ENCODE measurements around the gene UBE2E1. TPM values are rescaled to one million over a fixed set of nuclear protein-coding genes. Genes with fewer than 3 reads are reported as not detected.

The UBE2E1 gene
- total RNA-seq, 1 experiment from 2014 or later: 200 TPM

DNA sequence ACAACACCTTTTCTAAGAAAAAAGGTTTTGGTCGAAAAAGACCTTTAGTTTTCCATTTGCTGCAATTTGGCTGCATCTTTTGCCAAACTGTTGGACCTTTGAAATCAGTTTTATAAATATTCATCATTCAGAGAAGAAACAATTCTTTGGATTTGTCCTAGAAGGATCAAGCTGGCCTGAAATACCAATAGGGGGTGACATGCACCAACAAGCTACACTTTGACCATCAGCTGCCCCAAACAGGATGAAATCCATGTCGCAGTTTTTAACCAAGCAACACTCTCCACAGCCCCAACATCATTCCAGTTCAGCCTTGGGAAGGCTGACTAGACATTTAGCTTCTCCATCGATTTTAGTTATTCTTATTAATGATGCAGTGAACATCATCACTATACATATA, 121.0 kb downstream of the UBE2E1 start:
- H2AFZ ChIP-seq (ENCODE audit: low read length): no peak overlapping the region
- no peaks in the 10 kb centered on the region for H3K9me2 ChIP-seq (replicated peaks; ENCODE audit: insufficient read depth, low read length)
- H3K9me3 ChIP-seq (ENCODE audit: low read length): no peaks in the 10 kb centered on the region
- no peaks in the 10 kb centered on the region for H3K79me2 ChIP-seq (ENCODE audit: low read length)
- no peaks in the 10 kb centered on the region for H3K4me1 ChIP-seq (ENCODE audit: low read length)
- H3K27me3 ChIP-seq (ENCODE audit: low read length): no peaks in the 10 kb centered on the region
- H3K4me3 ChIP-seq (ENCODE audit: low read length): no peak overlapping the region
- no peak overlapping the region for H3K9ac ChIP-seq (ENCODE audit: low read length)
- no peak overlapping the region for H3K4me2 ChIP-seq (ENCODE audit: low read depth, low read length, poor library complexity, severe bottlenecking)
- no peak overlapping the region for H3K27ac ChIP-seq (ENCODE audit: low read length)
- H3K36me3 ChIP-seq (ENCODE audit: insufficient read depth, low read length): no peaks in the 10 kb centered on the region
- no peaks in the 10 kb centered on the region for H4K20me1 ChIP-seq (ENCODE audit: insufficient read depth, low read depth, low read length)
- DNase-seq: no peak

DNA sequence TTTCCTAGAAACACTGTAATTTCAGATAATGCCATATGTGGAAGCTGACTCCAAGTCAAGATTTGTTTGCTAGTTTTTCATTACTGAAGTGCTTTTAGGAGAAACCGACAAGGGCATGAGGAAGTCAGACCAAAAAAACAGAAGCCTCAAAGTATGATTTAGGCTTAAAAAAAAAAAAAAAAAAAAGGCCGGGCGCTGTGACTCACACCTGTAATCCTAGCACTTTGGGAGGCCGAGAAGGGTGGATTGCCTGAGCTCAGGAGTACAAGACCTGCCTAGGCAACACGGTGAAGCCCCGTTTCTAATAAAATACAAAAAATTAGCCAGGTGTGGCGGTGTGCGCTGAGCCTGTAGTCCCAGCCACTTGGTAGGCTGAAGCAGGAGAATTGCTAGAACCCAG, 122.8 kb downstream of the UBE2E1 start:
- no peak overlapping the region for H3K4me2 ChIP-seq (ENCODE audit: low read depth, low read length, poor library complexity, severe bottlenecking)
- H3K79me2 ChIP-seq (ENCODE audit: low read length): no peaks in the 10 kb centered on the region
- no peak for DNase-seq
- no peak overlapping the region for H3K9ac ChIP-seq (ENCODE audit: low read length)
- H3K9me3 ChIP-seq (ENCODE audit: low read length): no peaks in the 10 kb centered on the region
- H3K27me3 ChIP-seq (ENCODE audit: low read length): no peaks in the 10 kb centered on the region
- no peak overlapping the region for H3K27ac ChIP-seq (ENCODE audit: low read length)
- no peak overlapping the region for H2AFZ ChIP-seq (ENCODE audit: low read length)
- H3K4me1 ChIP-seq (ENCODE audit: low read length): no peaks in the 10 kb centered on the region
- no peaks in the 10 kb centered on the region for H3K36me3 ChIP-seq (ENCODE audit: insufficient read depth, low read length)
- H3K4me3 ChIP-seq (ENCODE audit: low read length): no peak overlapping the region
- H4K20me1 ChIP-seq (ENCODE audit: insufficient read depth, low read depth, low read length): no peaks in the 10 kb centered on the region
- H3K9me2 ChIP-seq (replicated peaks; ENCODE audit: insufficient read depth, low read length): no peaks in the 10 kb centered on the region; the same call in 1 of the 2 replicates

DNA sequence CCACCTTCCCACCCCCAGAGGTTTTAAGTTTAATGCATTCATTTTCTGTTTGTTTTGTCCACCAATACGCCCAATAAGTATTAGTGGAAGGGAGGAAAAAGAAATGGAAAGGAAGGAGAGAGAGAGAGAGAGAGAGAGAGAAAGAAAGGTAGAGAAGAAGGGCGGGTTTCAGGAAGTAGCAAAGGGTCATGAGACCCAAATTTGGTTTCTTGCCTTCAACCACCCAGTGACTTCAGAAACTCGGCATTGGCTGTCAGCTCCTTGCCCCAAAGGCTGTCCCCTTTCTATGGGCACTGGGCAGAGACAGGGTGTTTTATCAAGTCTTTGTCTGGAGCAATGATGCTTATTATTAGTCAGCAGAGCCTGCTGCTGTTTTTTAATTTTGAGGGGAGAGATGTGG, 125.8 kb downstream of the UBE2E1 start:
- Histone ChIP-seq H3K36me3 (ENCODE audit: insufficient read depth, low read length) (no peaks in the 10 kb centered on the region), H2AFZ (ENCODE audit: low read length) (no peak overlapping the region), H3K27ac (ENCODE audit: low read length) (no peak overlapping the region), H3K4me1 (ENCODE audit: low read length) (no peaks in the 10 kb centered on the region), H4K20me1 (ENCODE audit: insufficient read depth, low read depth, low read length) (no peaks in the 10 kb centered on the region), H3K4me2 (ENCODE audit: low read depth, low read length, poor library complexity, severe bottlenecking) (no peak overlapping the region), H3K9ac (ENCODE audit: low read length) (no peak overlapping the region), H3K9me3 (ENCODE audit: low read length) (no peaks in the 10 kb centered on the region), H3K4me3 (ENCODE audit: low read length) (no peak overlapping the region), H3K27me3 (ENCODE audit: low read length) (no peaks in the 10 kb centered on the region), H3K9me2 (replicated peaks; ENCODE audit: insufficient read depth, low read length) (no peaks in the 10 kb centered on the region; the same call in 1 of the 2 replicates), H3K79me2 (ENCODE audit: low read length) (no peaks in the 10 kb centered on the region)
- no peak for DNase-seq

DNA sequence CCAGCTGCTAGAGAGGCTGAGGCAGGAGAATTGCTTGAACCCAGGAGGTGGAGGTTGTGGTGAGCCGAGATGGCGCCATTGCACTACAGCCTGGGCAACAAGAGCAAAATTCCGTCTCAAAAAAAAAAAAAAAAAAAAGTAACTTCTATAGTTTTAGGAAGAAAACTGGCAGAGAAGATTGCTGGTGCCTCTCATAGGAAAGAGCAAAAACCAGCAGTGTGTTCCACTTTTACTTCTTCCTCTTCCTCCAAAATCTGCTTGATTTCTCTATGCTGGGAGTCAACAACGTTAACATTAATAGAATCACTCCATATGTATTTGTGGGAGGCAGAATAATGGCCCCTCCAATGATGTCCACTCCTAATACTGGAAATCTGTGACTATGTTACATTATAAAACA, 126.8 kb downstream of the UBE2E1 start:
- H3K36me3 ChIP-seq (ENCODE audit: insufficient read depth, low read length): no peaks in the 10 kb centered on the region
- no peak for DNase-seq
- no peak overlapping the region for H2AFZ ChIP-seq (ENCODE audit: low read length)
- no peaks in the 10 kb centered on the region; the same call in 1 of the 2 replicates for H3K9me2 ChIP-seq (replicated peaks; ENCODE audit: insufficient read depth, low read length)
- no peaks in the 10 kb centered on the region for H3K27me3 ChIP-seq (ENCODE audit: low read length)
- H3K9me3 ChIP-seq (ENCODE audit: low read length): no peaks in the 10 kb centered on the region
- H3K79me2 ChIP-seq (ENCODE audit: low read length): no peaks in the 10 kb centered on the region
- no peaks in the 10 kb centered on the region for H3K4me1 ChIP-seq (ENCODE audit: low read length)
- no peak overlapping the region for H3K27ac ChIP-seq (ENCODE audit: low read length)
- no peak overlapping the region for H3K4me2 ChIP-seq (ENCODE audit: low read depth, low read length, poor library complexity, severe bottlenecking)
- H3K9ac ChIP-seq (ENCODE audit: low read length): no peak overlapping the region
- H4K20me1 ChIP-seq (ENCODE audit: insufficient read depth, low read depth, low read length): no peaks in the 10 kb centered on the region
- no peak overlapping the region for H3K4me3 ChIP-seq (ENCODE audit: low read length)

DNA sequence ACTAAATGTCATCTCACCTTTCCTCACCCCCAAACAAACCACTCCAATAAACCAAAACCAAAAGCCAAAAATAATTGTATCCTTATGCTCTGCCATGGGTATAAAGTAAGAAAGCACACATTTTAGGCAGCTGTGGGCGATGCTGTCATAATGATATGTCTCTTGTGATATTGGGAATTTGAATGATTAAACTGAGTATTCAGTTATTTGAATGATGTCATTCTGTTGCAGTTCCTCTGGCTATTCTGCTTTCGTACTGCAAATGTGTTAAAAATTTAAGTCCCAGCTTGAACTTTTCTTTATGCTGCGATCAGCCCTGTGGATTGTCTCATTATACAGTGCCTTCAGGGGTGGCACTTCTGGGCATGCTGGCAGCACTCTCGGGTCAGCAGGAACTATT, 128.5 kb downstream of the UBE2E1 start:
- Histone ChIP-seq H3K9ac (ENCODE audit: low read length) (no peak overlapping the region), H2AFZ (ENCODE audit: low read length) (no peak overlapping the region), H3K79me2 (ENCODE audit: low read length) (no peaks in the 10 kb centered on the region), H3K36me3 (ENCODE audit: insufficient read depth, low read length) (no peaks in the 10 kb centered on the region), H3K27me3 (ENCODE audit: low read length) (no peaks in the 10 kb centered on the region), H3K9me3 (ENCODE audit: low read length) (no peaks in the 10 kb centered on the region), H4K20me1 (ENCODE audit: insufficient read depth, low read depth, low read length) (no peaks in the 10 kb centered on the region), H3K4me2 (ENCODE audit: low read depth, low read length, poor library complexity, severe bottlenecking) (no peak overlapping the region), H3K27ac (ENCODE audit: low read length) (no peak overlapping the region), H3K9me2 (replicated peaks; ENCODE audit: insufficient read depth, low read length) (no peaks in the 10 kb centered on the region; the same call in 1 of the 2 replicates), H3K4me1 (ENCODE audit: low read length) (no peaks in the 10 kb centered on the region), H3K4me3 (ENCODE audit: low read length) (no peak overlapping the region)
- DNase-seq: no peak

DNA sequence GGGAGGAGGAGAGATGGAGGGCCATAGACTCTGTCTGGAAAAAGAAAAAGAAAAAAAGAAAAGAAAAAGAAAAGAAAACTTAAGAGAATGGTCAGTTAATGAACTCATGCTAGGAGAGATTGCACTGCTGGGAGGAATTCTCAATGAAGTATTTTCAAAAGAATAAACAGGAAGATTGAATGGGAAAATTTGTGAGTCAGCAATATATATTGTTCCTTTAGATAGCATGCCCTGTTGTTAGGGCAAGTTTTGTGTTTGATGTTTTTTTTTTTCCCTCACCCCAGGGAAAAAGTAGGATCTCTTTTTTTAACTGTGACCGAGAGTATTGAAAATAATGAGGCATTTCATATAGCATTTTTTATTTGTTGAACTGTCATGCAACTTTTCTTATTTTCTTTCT, 131.5 kb downstream of the UBE2E1 start:
- H2AFZ ChIP-seq (ENCODE audit: low read length): no peak overlapping the region
- no peak overlapping the region for H3K9ac ChIP-seq (ENCODE audit: low read length)
- H3K36me3 ChIP-seq (ENCODE audit: insufficient read depth, low read length): no peaks in the 10 kb centered on the region
- H3K9me2 ChIP-seq (replicated peaks; ENCODE audit: insufficient read depth, low read length): no peaks in the 10 kb centered on the region; the same call in 1 of the 2 replicates
- H3K9me3 ChIP-seq (ENCODE audit: low read length): no peaks in the 10 kb centered on the region
- no peak for DNase-seq
- no peaks in the 10 kb centered on the region for H3K4me1 ChIP-seq (ENCODE audit: low read length)
- H3K79me2 ChIP-seq (ENCODE audit: low read length): no peaks in the 10 kb centered on the region
- no peaks in the 10 kb centered on the region for H4K20me1 ChIP-seq (ENCODE audit: insufficient read depth, low read depth, low read length)
- no peaks in the 10 kb centered on the region for H3K27me3 ChIP-seq (ENCODE audit: low read length)
- no peak overlapping the region for H3K4me3 ChIP-seq (ENCODE audit: low read length)
- no peak overlapping the region for H3K4me2 ChIP-seq (ENCODE audit: low read depth, low read length, poor library complexity, severe bottlenecking)
- H3K27ac ChIP-seq (ENCODE audit: low read length): no peak overlapping the region

DNA sequence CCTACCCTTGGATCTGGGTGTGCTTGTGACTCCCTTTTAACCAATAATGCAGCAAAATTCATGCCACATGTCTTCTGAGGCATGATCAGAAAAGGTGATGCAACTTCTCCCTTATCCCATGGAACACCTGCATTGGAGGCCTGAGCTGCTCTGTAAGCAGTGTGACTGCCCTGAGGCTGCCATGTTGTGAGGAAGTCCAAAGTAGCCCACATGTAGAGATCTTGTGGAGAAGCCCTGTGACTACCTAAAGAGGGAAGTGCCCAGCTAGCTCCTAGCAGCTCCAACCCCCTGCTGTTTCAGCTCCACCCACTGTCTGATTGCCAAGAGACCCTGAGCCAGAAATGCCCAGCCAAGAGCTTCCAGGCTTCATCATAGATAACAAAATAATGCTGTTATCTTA, 132.9 kb downstream of the UBE2E1 start:
- Histone ChIP-seq H3K36me3 (ENCODE audit: insufficient read depth, low read length) (no peaks in the 10 kb centered on the region), H3K27ac (ENCODE audit: low read length) (no peak overlapping the region), H3K4me3 (ENCODE audit: low read length) (no peak overlapping the region), H4K20me1 (ENCODE audit: insufficient read depth, low read depth, low read length) (no peaks in the 10 kb centered on the region), H2AFZ (ENCODE audit: low read length) (no peak overlapping the region), H3K79me2 (ENCODE audit: low read length) (no peaks in the 10 kb centered on the region), H3K4me2 (ENCODE audit: low read depth, low read length, poor library complexity, severe bottlenecking) (no peak overlapping the region), H3K9ac (ENCODE audit: low read length) (no peak overlapping the region), H3K9me3 (ENCODE audit: low read length) (no peaks in the 10 kb centered on the region), H3K4me1 (ENCODE audit: low read length) (no peaks in the 10 kb centered on the region), H3K9me2 (replicated peaks; ENCODE audit: insufficient read depth, low read length) (no peaks in the 10 kb centered on the region), H3K27me3 (ENCODE audit: low read length) (no peaks in the 10 kb centered on the region)
- no peak for DNase-seq

DNA sequence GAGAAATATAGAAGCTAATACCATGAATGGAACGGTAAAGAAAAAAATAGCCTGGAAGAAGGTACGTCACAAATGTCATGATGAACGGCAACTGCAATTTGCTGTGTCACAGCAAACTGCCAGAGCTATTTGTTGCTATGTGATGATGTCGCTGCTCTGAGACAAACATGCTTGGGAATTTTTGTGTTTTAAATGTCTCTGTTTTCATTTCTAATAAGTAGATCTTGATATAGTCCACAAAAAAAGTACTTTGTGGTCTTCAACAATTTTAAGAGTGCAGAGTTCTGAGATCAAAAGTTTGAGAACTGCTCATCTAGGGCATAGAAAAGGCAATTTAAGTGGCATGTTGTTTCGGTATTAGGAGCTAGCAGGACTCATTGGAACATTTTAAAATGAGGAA, 135.0 kb downstream of the UBE2E1 start:
- H3K9me2 ChIP-seq (replicated peaks; ENCODE audit: insufficient read depth, low read length): no peaks in the 10 kb centered on the region

More for the DNA sequence above, 135.0 kb downstream of the UBE2E1 start:
- Histone ChIP-seq H3K27ac (ENCODE audit: low read length) (no peak overlapping the region), H3K36me3 (ENCODE audit: insufficient read depth, low read length) (no peaks in the 10 kb centered on the region), H3K4me1 (ENCODE audit: low read length) (peaks cover 12% of the 10 kb centered on the region), H3K9me3 (ENCODE audit: low read length) (no peaks in the 10 kb centered on the region), H3K79me2 (ENCODE audit: low read length) (no peaks in the 10 kb centered on the region), H3K27me3 (ENCODE audit: low read length) (no peaks in the 10 kb centered on the region), H3K4me2 (ENCODE audit: low read depth, low read length, poor library complexity, severe bottlenecking) (no peak overlapping the region), H3K4me3 (ENCODE audit: low read length) (no peak overlapping the region), H4K20me1 (ENCODE audit: insufficient read depth, low read depth, low read length) (no peaks in the 10 kb centered on the region), H2AFZ (ENCODE audit: low read length) (no peak overlapping the region), H3K9ac (ENCODE audit: low read length) (no peak overlapping the region)
- DNase-seq: no peak

All from Karpas-422 (cell line).